Dendritic cell treated with granulocyte-macrophage colony-stimulating factor and Interleukin-4, amounts not matched to agents 40 ng/mL and 50 ng/mL, for 4 days (primary cell): ENCODE results near the gene LCE5A.
"Not testable (repeated sequence)": the region's sequence is repeated elsewhere in the genome, so short reads cannot be mapped to it uniquely, and the experiment has no call there.

Experiments used
- H3K27ac Mint-ChIP-seq: one replicate; pipeline ENCODE4 v1.8.0; 2022; ENCODE audit warnings: mild to moderate bottlenecking, mixed read lengths
- H3K27me3 Mint-ChIP-seq: one replicate; pipeline ENCODE4 v1.8.0; 2022; ENCODE audit warnings: mild to moderate bottlenecking, mixed read lengths
- H3K36me3 Mint-ChIP-seq: one replicate; pipeline ENCODE4 v1.8.0; 2022; ENCODE audit warnings: low read depth, mixed read lengths
- H3K4me1 Mint-ChIP-seq: one replicate; pipeline ENCODE4 v1.8.0; 2022; ENCODE audit warnings: low read depth, mixed read lengths
- H3K4me3 Mint-ChIP-seq: one replicate; pipeline ENCODE4 v1.8.0; 2022; ENCODE audit warnings: mild to moderate bottlenecking, moderate library complexity, mixed read lengths
- H3K9me3 Mint-ChIP-seq: one replicate; pipeline ENCODE4 v1.8.0; 2022; ENCODE audit warnings: mixed read lengths
- intact Hi-C: fragments of 100-400 bp; cut with micrococcal nuclease; formaldehyde crosslinking; loops from one replicate; pipeline ENCODE4 v1.15.0; 2022

LCE5A gene

GRCh38 chr1:152510503-152510902, at the start of gene LCE5A:
Gene LCE5A (plus strand): TSS chr1:152510803. CDS start chr1:152511535, 732 bp downstream.
- H3K27me3 Mint-ChIP-seq = peaks cover 45% of the 10 kb centered on the region
- no peak within 1 kb of the TSS for H3K4me3 Mint-ChIP-seq
- H3K27ac Mint-ChIP-seq = no peak within 1 kb of the TSS
- no peaks in the 10 kb centered on the region for H3K36me3 Mint-ChIP-seq
- intact Hi-C loops = no loop called here
- H3K4me1 Mint-ChIP-seq = no peaks in the 10 kb centered on the region
- H3K9me3 Mint-ChIP-seq = no peaks in the 10 kb centered on the region

- intact Hi-C loops = no loop called here
- Mint-ChIP-seq H3K27me3 (peaks cover 22% of the 10 kb centered on the region), H3K36me3 (no peaks in the 10 kb centered on the region)
Observed at GRCh38 chr1:152461544-152461943, 49.1 kb upstream of the LCE5A start.

GRCh38 chr1:152462636-152463035, 48.0 kb upstream of the LCE5A start:
- H3K36me3 Mint-ChIP-seq = no peaks in the 10 kb centered on the region
- H3K27ac Mint-ChIP-seq = no peak overlapping the region
- H3K9me3 Mint-ChIP-seq = no peaks in the 10 kb centered on the region
- intact Hi-C loops = no loop called here
- peaks cover 22% of the 10 kb centered on the region for H3K4me1 Mint-ChIP-seq
- H3K27me3 Mint-ChIP-seq = peaks cover 20% of the 10 kb centered on the region
- no peak overlapping the region for H3K4me3 Mint-ChIP-seq

More at GRCh38 chr1:152461544-152461943, 49.1 kb upstream of the LCE5A start:
- H3K4me3 Mint-ChIP-seq = no peak overlapping the region
- peaks cover 22% of the 10 kb centered on the region for H3K4me1 Mint-ChIP-seq
- H3K9me3 Mint-ChIP-seq = no peaks in the 10 kb centered on the region
- no peak overlapping the region for H3K27ac Mint-ChIP-seq

- intact Hi-C loops = no loop called here
- Mint-ChIP-seq H3K36me3 (no peaks in the 10 kb centered on the region), H3K9me3 (no peaks in the 10 kb centered on the region), H3K4me3 (no peak overlapping the region), H3K4me1 (no peaks in the 10 kb centered on the region), H3K27ac (no peak overlapping the region), H3K27me3 (peaks cover 15% of the 10 kb centered on the region)
Observed at GRCh38 chr1:152466217-152466616, 44.4 kb upstream of the LCE5A start.

- peaks cover 55% of the 10 kb centered on the region for H3K9me3 Mint-ChIP-seq
- no peaks in the 10 kb centered on the region for H3K27me3 Mint-ChIP-seq
- intact Hi-C loops = no loop called here
- H3K4me3 Mint-ChIP-seq = no peak overlapping the region
- no peak overlapping the region for H3K27ac Mint-ChIP-seq
- no peaks in the 10 kb centered on the region for H3K4me1 Mint-ChIP-seq
- no peaks in the 10 kb centered on the region for H3K36me3 Mint-ChIP-seq
Observed at GRCh38 chr1:152473887-152474537, 36.6 kb upstream of the LCE5A start.

GRCh38 chr1:152479792-152480595, 30.6 kb upstream of the LCE5A start:
- intact Hi-C loops = no loop called here
- Mint-ChIP-seq H3K27me3 (no peaks in the 10 kb centered on the region), H3K36me3 (no peaks in the 10 kb centered on the region), H3K27ac (no peak overlapping the region), H3K4me1 (peaks cover 6% of the 10 kb centered on the region), H3K4me3 (no peak overlapping the region), H3K9me3 (peaks cover 51% of the 10 kb centered on the region)

GRCh38 chr1:152481869-152482664, 28.5 kb upstream of the LCE5A start:
- Mint-ChIP-seq H3K36me3 (no peaks in the 10 kb centered on the region), H3K4me1 (peaks cover 6% of the 10 kb centered on the region), H3K9me3 (peaks cover 31% of the 10 kb centered on the region), H3K4me3 (no peak overlapping the region), H3K27ac (no peak overlapping the region), H3K27me3 (no peaks in the 10 kb centered on the region)
- intact Hi-C loops = no loop called here

- intact Hi-C loops = no loop called here
- Mint-ChIP-seq H3K4me3 (no peak overlapping the region), H3K9me3 (no peaks in the 10 kb centered on the region), H3K27me3 (no peaks in the 10 kb centered on the region), H3K4me1 (peaks cover 6% of the 10 kb centered on the region), H3K36me3 (no peaks in the 10 kb centered on the region), H3K27ac (no peak overlapping the region)
Observed at GRCh38 chr1:152486400-152487006, 24.1 kb upstream of the LCE5A start.

- Mint-ChIP-seq H3K4me1 (peaks cover 6% of the 10 kb centered on the region), H3K27ac (no peak overlapping the region), H3K36me3 (no peaks in the 10 kb centered on the region), H3K27me3 (no peaks in the 10 kb centered on the region), H3K4me3 (no peak overlapping the region), H3K9me3 (no peaks in the 10 kb centered on the region)
- intact Hi-C loops = no loop called here
Observed at GRCh38 chr1:152487871-152488270, 22.7 kb upstream of the LCE5A start.

GRCh38 chr1:152491537-152491936, 19.1 kb upstream of the LCE5A start:
- H3K9me3 Mint-ChIP-seq, H3K27ac Mint-ChIP-seq, H3K4me3 Mint-ChIP-seq, intact Hi-C loops, H3K27me3 Mint-ChIP-seq, H3K36me3 Mint-ChIP-seq, H3K4me1 Mint-ChIP-seq: not testable (repeated sequence)

- Mint-ChIP-seq H3K27ac (no peak overlapping the region), H3K36me3 (no peaks in the 10 kb centered on the region), H3K4me1 (no peaks in the 10 kb centered on the region), H3K9me3 (no peaks in the 10 kb centered on the region), H3K4me3 (no peak overlapping the region), H3K27me3 (peaks cover 1% of the 10 kb centered on the region)
- intact Hi-C loops = no loop called here
Observed at GRCh38 chr1:152495066-152495675, 15.4 kb upstream of the LCE5A start.

- H3K27me3 Mint-ChIP-seq = peaks cover 1% of the 10 kb centered on the region
- no peak overlapping the region for H3K4me3 Mint-ChIP-seq
- intact Hi-C loops = no loop called here
- H3K4me1 Mint-ChIP-seq = no peaks in the 10 kb centered on the region
- H3K27ac Mint-ChIP-seq = no peak overlapping the region
- H3K36me3 Mint-ChIP-seq = no peaks in the 10 kb centered on the region
- H3K9me3 Mint-ChIP-seq = no peaks in the 10 kb centered on the region
Observed at GRCh38 chr1:152497273-152497672, 13.3 kb upstream of the LCE5A start.

GRCh38 chr1:152501704-152502103, 8.9 kb upstream of the LCE5A start:
- peaks cover 1% of the 10 kb centered on the region for H3K27me3 Mint-ChIP-seq
- no peak overlapping the region for H3K4me3 Mint-ChIP-seq
- intact Hi-C loops = no loop called here
- H3K36me3 Mint-ChIP-seq = no peaks in the 10 kb centered on the region
- H3K4me1 Mint-ChIP-seq = no peaks in the 10 kb centered on the region
- H3K9me3 Mint-ChIP-seq = no peaks in the 10 kb centered on the region
- H3K27ac Mint-ChIP-seq = no peak overlapping the region
